ENCODE data around the gene HDAC7.

The HDAC7 gene

GRCh38 chr12:47757840-47758583 is 61.7 kb downstream of the HDAC7 start:
- DNase-seq = no peak

- DNase-seq = no peak
Measured at GRCh38 chr12:47757364-47757839, 62.3 kb downstream of the HDAC7 start.

DNA sequence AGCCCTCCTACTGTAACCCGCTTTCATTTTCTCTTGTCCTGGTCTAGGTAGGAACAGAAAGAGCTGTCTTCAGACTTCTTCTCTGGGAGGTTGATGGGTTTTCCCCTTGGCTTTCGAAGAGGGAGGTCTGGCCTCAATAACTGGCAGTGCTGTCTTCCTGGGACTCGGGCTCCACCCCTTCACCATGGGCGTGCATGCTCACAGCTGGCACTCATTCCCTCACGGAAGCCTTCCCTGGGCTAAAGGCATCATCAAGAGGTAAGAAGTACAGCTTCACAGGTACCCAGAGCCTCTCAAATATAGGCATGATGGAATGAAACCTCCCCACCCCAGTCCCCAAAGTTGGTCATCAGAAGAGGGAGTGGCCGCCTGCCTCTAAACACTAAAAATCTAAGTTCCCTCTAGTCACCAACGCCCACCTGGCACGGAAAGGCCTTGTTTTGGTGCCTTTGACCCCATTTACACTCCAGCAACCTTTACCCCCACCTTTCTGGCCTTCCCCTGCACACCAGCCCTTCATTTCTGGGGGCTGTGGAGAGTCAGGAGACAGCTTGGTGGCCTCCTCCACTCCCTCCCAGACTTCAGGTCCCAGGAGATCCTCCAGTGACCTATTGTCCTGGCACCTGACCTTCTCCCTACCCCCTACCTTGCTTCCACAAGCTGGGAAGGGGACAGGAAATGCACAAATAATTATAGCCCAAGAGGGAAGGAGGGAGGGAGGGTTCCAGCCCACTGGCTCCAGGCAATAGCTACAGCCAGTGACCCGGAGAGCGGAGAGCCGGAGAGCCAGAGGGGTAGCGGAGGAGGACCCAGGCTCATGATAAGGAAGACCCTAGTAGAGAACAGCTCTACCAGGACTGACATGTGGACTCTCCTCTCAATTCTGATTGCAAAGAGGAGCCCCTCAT is 63.8 kb downstream of the HDAC7 start:
- DNase-seq = no peak

DNA sequence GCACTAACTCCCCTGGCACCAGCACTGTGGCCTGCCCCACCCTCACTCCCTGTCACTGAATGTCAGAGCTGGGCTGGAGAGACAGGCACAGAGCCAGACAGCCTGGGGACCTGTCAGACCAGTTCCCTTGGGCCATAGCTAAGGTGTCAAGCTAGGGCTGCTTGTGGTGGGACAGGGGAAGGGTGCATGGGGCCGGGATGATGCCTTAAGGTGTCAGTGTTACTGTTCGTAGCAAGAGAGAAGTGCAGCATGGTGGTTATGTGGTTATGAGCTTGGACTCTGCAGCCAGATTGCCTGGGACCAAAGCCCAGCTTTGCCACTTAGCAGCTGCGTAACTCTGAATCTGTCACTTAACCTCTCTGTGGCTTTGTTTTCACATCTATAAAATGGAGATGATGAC is 64.8 kb downstream of the HDAC7 start:
- DNase-seq = no peak

- no peak for DNase-seq
Measured at GRCh38 chr12:47754126-47754525, 65.6 kb downstream of the HDAC7 start.

DNA sequence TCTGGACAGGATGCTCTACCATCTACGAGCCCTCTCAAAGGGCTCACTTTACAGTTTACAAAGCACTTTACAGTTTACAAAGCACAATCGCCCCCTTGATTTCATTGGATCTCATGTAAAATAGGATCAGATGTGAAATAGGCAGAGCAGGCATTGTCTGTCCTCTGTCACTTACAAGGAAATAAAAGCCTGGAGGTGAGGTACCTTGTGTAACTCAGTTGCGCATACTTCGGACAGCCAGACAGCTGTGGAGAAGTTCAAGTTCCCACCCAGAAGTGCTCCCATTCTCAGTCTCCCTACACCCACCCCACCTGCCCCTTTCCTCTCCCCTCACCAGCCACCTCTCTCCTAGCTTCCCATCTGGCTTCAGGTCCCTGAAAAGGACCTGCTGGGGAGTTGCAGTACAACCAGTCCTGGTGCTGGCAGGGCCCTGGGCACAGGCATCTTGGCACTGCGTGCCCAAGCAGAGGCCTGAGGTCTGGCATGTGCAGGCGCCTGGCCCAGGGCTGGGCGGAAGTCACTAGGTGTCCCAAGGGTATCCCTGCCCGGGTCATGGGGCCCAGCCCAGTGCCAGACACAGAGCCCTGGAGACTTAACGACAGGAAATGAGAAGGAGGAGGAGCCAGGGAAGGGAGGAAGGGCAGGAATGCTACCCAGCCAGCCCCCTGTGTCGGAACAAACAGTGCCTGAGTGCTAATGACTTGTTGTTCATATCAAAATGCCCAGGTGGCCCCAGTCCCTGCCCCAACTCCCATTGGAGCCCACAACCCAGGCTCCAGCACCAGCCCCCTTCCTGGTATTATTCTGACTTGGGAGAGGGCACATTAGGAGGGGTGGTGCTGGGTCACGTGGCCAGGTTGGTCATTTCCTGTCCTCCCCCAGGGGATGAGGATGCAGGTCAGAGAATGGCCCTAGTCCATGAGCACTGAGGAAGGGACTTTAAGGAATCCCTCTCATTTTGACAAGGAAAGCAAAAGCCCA is 66.4 kb downstream of the HDAC7 start:
- DNase-seq = no peak

DNA sequence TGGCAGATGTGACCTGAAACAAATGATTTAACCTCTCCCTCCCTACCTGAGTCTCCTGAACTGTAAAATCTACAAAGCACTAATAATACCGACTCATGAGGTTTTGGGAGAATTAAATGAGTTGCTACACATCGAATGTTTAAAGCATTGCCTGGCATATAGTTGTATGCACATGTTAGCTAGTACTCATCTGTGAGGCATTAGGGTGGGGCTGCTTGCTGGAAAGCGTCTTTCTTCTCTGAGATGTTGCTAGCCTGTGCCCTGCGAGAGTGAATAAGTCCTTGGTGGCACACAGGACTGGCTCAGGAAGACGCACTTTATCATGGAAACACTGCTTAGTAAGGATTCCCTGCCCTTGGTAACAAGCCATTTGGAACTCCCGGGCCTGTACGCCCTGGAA is 67.2 kb downstream of the HDAC7 start:
- peak; percentile 64 for DNase-seq

DNA sequence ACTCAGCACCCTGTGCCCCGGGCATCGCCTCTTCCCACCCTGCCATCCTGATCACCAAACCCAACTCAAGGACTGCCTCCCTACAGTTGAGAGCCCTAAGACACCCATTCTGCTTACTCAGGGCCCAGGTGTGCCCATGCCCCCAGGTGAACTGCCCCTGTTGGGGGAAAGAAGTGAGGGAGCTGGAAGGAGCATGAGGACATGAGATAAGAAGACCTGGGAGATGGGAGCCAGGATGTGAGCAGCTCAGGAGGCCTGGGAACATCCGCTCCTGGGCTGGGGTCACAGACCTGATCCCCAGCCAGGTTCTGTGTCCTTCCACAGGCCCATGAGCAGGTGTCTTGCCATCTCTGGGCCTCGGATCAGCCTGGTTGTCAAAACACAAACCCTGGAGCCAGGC is 67.6 kb downstream of the HDAC7 start:
- DNase-seq = no peak

DNA sequence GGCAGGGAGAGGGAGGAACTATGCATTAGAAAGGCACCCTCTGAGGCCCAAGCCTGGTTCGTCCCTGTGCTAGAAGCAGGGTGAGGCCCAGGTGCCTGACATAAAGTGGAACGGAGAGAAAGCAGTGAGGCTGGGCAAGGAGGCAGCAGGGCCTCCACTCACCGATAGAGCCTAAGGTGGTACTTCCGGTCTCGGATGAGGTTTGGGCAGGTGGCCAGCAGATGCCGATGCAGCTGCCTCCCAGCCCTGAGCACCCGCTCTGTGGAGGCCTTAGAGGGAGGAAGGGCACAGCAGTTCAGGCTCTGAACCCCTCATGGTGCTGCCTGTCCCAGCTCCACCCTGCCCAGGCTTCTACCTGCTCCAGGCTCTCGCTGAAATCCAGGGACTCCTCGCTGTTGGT is 68.1 kb downstream of the HDAC7 start:
- no peak for DNase-seq

- no peak for DNase-seq
Measured at GRCh38 chr12:47750916-47751470, 68.7 kb downstream of the HDAC7 start.

GRCh38 chr12:47750229-47750798 is 69.4 kb downstream of the HDAC7 start:
- DNase-seq = no peak

GRCh38 chr12:47748899-47749298 is 70.8 kb downstream of the HDAC7 start:
- DNase-seq = no peak

GRCh38 chr12:47748507-47748828 is 71.2 kb downstream of the HDAC7 start:
- no peak for DNase-seq

DNA sequence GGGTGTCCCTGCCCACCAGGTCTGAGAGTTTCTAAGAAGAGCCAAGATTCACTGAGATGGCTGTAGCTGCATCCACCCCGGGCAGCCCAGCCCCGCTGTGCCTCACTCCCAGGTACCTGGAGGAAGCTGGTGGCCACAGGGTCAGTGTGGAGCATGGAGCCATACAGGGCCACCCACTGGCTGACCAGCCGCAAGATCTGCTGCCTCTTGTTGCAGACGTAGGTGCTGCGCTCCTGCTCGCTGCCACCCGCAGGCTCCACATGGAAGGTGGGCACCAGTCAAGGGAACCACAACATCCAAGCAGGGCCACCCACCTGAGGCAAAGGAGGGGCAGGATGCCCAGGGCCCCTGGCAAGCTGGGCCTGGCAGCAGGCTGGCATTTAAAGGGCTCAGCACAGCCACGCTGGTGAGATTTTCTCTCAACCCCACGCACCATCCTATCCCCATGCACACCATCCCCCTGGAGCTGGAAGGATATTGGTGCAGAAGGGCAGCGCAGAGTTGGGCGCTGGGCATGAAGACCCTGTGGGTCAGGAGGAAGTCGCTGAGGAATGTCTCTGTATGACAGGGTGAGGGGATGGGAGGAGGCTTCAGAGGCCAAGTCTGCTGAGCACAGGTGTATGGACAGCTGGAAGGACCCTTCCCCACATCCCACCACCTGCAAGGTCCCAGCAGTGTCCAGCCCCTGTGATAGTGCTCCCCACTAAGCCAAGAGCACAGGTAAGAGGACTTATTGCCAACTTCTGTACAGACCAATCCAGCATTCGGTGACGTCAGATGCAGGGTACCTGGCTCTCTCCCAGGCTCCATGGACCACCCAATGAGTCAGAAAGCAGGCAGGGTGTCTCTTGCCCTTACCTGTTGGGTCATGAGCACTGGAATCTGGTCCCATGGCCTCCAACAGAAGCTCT is 71.9 kb downstream of the HDAC7 start:
- no peak for DNase-seq

DNA sequence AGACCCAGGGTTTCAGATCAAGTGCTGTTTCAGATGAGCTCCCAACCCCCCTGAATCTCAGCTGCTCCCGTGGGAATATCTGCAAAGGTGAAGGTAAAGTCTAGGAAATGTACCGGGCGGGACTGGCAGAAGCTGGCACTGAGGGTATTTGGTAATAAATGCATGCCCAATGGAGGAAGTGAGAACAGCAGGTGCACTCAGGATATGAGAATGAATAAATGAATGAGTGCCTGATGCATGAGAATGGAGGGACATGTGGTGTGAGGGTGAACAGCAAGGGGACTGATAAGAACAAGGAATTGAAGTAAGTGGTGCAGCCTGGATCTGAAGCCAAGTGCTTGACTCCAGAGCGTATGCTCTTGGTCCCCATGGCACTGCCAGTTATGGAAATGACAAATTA is 72.6 kb downstream of the HDAC7 start:
- no peak for DNase-seq

- DNase-seq = no peak
Measured at GRCh38 chr12:47746523-47746922, 73.2 kb downstream of the HDAC7 start.

DNA sequence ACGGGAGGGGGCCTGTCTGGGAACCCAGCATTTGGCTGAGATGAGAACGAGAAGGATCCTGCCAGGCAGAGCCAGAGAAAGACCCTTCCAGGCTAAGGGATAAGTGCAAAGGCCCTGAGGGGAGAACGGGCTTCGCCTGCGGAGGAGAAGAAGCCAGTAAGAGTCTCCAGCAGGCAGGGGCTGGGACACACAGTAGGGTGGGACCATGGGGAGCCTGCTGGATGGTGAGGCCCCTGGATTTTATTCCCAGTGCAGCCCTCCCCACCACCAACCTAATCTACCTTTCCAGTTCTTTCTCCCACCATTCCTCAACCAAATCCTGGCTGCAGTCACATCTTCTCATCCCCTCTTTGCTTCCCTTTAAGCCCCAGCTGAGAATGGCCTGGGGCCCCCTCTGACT is 73.6 kb downstream of the HDAC7 start:
- DNase-seq = no peak

- no peak for DNase-seq
Measured at GRCh38 chr12:47745485-47746041, 74.1 kb downstream of the HDAC7 start.

DNA sequence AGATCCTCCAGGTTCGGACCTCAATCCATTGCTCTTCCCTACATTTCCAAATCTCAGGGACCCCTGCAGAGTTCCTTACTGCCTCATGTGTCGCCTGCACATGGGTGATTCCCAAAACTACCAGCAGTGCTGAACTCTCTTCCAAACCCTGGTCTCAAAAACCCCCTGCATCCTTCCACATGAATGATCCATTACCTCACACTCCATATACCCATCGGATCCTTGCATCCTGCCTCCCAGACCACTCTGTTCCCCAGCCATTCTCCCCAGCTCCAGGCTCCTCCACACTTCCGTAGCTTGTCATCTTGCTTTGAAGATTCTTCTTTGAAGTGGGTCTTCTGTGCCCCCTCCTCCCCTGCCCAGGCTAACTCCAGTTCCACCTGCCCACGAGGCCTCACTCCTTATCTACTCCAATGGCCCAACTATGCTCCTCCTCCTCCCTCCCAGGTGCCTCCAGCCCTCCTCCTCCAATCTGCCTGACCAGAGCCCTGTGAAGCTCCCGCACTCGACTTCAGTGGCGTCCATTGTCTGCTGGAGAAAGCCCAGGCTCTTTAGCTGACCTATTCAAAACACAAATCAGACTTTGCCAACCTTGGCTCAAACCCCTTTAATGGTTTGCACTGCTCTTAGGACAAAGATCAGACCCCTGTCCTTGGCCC is 74.8 kb downstream of the HDAC7 start:
- DNase-seq = no peak

DNA sequence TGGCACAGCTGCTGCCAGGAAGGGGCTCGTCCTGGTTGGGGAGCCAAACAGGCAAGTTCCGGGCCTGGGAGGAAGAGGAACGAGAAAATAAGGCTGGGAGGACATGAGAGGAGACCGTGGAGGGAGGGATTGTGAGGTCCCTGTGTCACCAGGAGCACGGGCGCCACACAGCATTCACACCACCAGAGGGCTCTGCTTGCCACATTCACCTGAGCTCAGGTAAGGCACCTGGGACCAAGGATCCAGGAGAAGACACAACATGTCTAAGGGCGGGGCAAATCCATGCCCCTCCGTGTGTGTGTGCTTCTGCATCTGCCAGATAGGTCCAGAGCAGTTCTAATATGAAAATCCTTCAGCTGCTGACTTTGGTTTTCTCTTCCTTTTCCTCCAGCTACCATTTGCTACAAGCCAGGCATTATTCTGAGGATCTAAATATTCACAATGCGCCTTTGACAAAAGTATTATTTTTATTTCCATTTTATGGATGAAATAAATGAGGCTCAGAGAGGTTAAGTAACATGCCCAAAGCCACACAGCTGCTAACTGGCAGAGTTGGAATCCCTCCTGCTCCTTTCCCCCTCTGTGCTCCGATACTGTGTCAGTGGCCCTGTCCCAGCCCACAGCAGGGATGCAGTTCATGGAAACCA is 75.6 kb downstream of the HDAC7 start:
- no peak for DNase-seq

Measured in HCEC 1CT (cell line).